Transverse colon (tissue), 4 donors: ENCODE data around the gene ZNF423.

Source experiments
- POLR2AphosphoS5 ChIP-seq, 3 donors: sonication (generic); formaldehyde crosslinking; IDR thresholded peaks; one replicate each; pipeline ENCODE4 v1.6.1; 2016; ENCODE audit warnings: antibody characterized with exemption in 3 of 3
- TF ChIP-seq, protein P1 (sequence below), 5 experiments: fragments of 200-600 bp in 3 of 5; fragments of 450-650 bp in 2 of 5; sonication (generic) in 3 of 5; IDR thresholded peaks; 1 replicate in 2 of 5; 2 replicates in 3 of 5; pipeline ENCODE4 v1.5.1; 2016 to 2017; ENCODE audit warnings: antibody characterized with exemption in 5 of 5, inconsistent platforms in 3 of 5, mild to moderate bottlenecking in 2 of 5, moderate library complexity in 1 of 5

DNA sequence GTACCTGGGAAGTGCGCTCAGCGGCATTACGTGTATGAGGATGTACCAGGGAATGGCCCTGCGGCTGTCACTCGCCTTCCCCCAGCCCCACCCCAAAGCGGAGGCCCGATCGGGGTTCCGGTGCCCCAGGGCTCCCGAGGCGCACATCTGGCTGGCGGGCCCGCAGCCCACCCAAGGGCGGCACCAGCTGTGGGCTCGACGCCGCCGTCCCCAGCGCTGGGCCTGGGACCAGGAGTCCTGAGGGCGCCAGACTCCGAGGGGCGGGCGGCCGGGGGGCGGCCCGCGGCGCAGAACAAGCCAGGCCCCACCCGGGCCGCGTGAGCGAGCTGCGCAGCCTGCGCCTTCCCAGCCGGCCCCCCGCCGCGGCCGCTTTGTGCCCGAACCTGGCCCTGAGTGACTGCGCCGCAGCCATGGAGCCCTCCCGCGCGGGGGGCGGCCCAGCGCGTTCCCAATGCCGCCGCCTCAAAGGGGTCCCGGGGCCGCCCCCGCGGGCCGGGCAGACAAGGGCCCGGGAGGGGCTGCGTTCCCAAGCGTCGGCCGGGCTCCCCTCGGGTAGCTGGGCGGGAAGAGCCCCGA, 17.4 kb downstream of the ZNF423 start:
- TF ChIP-seq, protein P1, sequence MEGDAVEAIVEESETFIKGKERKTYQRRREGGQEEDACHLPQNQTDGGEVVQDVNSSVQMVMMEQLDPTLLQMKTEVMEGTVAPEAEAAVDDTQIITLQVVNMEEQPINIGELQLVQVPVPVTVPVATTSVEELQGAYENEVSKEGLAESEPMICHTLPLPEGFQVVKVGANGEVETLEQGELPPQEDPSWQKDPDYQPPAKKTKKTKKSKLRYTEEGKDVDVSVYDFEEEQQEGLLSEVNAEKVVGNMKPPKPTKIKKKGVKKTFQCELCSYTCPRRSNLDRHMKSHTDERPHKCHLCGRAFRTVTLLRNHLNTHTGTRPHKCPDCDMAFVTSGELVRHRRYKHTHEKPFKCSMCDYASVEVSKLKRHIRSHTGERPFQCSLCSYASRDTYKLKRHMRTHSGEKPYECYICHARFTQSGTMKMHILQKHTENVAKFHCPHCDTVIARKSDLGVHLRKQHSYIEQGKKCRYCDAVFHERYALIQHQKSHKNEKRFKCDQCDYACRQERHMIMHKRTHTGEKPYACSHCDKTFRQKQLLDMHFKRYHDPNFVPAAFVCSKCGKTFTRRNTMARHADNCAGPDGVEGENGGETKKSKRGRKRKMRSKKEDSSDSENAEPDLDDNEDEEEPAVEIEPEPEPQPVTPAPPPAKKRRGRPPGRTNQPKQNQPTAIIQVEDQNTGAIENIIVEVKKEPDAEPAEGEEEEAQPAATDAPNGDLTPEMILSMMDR (IDR thresholded peaks at IDR 0.05): no peak
- TF ChIP-seq POLR2AphosphoS5 (IDR thresholded peaks at IDR 0.05): no peak
